Keratinocyte (primary cell): ENCODE data around the gene TNXB. TPM values are rescaled to one million over a fixed set of nuclear protein-coding genes. Genes with fewer than 3 reads are reported as not detected.

Experiments used
- DNase-seq: peaks from one replicate; pipeline ENCODE4 v3.0.0-alpha.2; 2011; ENCODE audit warnings: low read depth, missing footprints, low spot score
- FAIRE-seq: peaks from 2 replicates; lab custom pipeline; 2011; peaks lifted over from hg19 to GRCh38; lab: Jason Lieb, UNC
- H2AFZ ChIP-seq: 2 replicates; pipeline ENCODE4 v1.6.0; 2012; ENCODE audit warnings: low read length, control low read depth, inconsistent platforms; ENCODE audit not compliant: control insufficient read depth
- H3K27ac ChIP-seq: 2 replicates; pipeline ENCODE4 v1.5.1; 2011; ENCODE audit warnings: low read length; ENCODE audit not compliant: control insufficient read depth, insufficient read depth
- H3K27me3 ChIP-seq: 3 replicates; pipeline ENCODE4 v1.6.0; 2011; ENCODE audit warnings: low read length; ENCODE audit not compliant: control insufficient read depth, insufficient read depth; ENCODE audit errors: extremely low read depth
- H3K36me3 ChIP-seq, 2 experiments: 2 replicates in 1 of 2; 3 replicates in 1 of 2; pipeline ENCODE4 v1.5.1; 2011; ENCODE audit warnings: low read length in 2 of 2, mild to moderate bottlenecking in 1 of 2; ENCODE audit not compliant: control insufficient read depth in 2 of 2, insufficient read depth in 2 of 2; ENCODE audit errors: extremely low read depth in 1 of 2
- H3K4me1 ChIP-seq: 3 replicates; pipeline ENCODE4 v1.5.1; 2011; ENCODE audit warnings: low read length; ENCODE audit not compliant: control insufficient read depth, insufficient read depth; ENCODE audit errors: extremely low read depth
- H3K4me2 ChIP-seq: 3 replicates; pipeline ENCODE4 v1.6.0; 2011; ENCODE audit warnings: low read depth, low read length; ENCODE audit not compliant: control insufficient read depth, insufficient read depth; ENCODE audit errors: extremely low read depth
- H3K4me3 ChIP-seq, 3 experiments: fragments of 200-600 bp in 1 of 3; sonication (generic) in 1 of 3; 2 replicates in 2 of 3; 3 replicates in 1 of 3; pipeline ENCODE4 v1.5.1; 2011 to 2016; ENCODE audit warnings: low read length in 3 of 3, mild to moderate bottlenecking in 3 of 3, control low read depth in 2 of 3, inconsistent platforms in 1 of 3, low read depth in 1 of 3, mixed read lengths in 1 of 3, mixed run types in 1 of 3, moderate library complexity in 1 of 3; ENCODE audit not compliant: control insufficient read depth in 2 of 3, insufficient read depth in 2 of 3; ENCODE audit errors: extremely low read depth in 1 of 3
- H3K79me2 ChIP-seq: 2 replicates; pipeline ENCODE4 v1.6.0; 2012; ENCODE audit warnings: low read length; ENCODE audit not compliant: control insufficient read depth, insufficient read depth
- H3K9ac ChIP-seq: 3 replicates; pipeline ENCODE4 v1.6.0; 2011; ENCODE audit warnings: low read length; ENCODE audit not compliant: control insufficient read depth, insufficient read depth; ENCODE audit errors: extremely low read depth
- H3K9me1 ChIP-seq: 3 replicates; pipeline ENCODE4 v1.6.0; 2011; ENCODE audit warnings: low read length; ENCODE audit not compliant: control insufficient read depth, insufficient read depth; ENCODE audit errors: extremely low read depth
- H3K9me3 ChIP-seq: 2 replicates; pipeline ENCODE4 v1.5.1; 2012; ENCODE audit warnings: low read depth, low read length; ENCODE audit not compliant: control insufficient read depth
- H4K20me1 ChIP-seq: 3 replicates; pipeline ENCODE4 v1.6.0; 2011; ENCODE audit warnings: low read length; ENCODE audit not compliant: control insufficient read depth, insufficient read depth; ENCODE audit errors: extremely low read depth
- CTCF ChIP-seq, 3 experiments: IDR thresholded peaks in 1 of 3; conservative IDR thresholded peaks in 1 of 3; optimal IDR thresholded peaks in 1 of 3; 2 replicates in 2 of 3; 3 replicates in 1 of 3; pipeline versions ENCODE3 to v1.5.1; 2011; ENCODE audit warnings: low read length in 3 of 3, mild to moderate bottlenecking in 3 of 3, moderate library complexity in 2 of 3, control low read depth in 1 of 3, inconsistent platforms in 1 of 3; ENCODE audit not compliant: insufficient read depth in 2 of 3; ENCODE audit errors: extremely low read depth in 1 of 3
- EZH2 ChIP-seq: IDR thresholded peaks from one replicate; pipeline ENCODE4 v1.6.1; 2012; ENCODE audit warnings: inconsistent platforms, mild to moderate bottlenecking, low read length, moderate library complexity
- dilution Hi-C: fragments of 300-500 bp; cut with MboI; formaldehyde crosslinking; loops from one replicate; pipeline ENCODE4 v1.7.0; 2020; ENCODE audit warnings: low sequenced_read_pairs; ENCODE audit not compliant: extremely low pct_ligation_motif_present
- polyA plus RNA-seq, 5 experiments: library from polyadenylated mRNA; depleted of rRNA in 3 of 5; stranded (reverse) in 3 of 5; stranded (forward) in 1 of 5; unstranded in 1 of 5; fragments of >200 nt; gene quantifications; 1 replicate in 1 of 5; 2 replicates in 3 of 5; 3 replicates in 1 of 5; pipeline versions ENCODE4 v1.2.1 to v1.2.3, GENCODE V29; 2011 to 2012; ENCODE audit warnings: missing spikeins in 2 of 5, low read depth in 1 of 5, low replicate concordance in 1 of 5

TNXB gene
- polyA plus RNA-seq, 1 donor (not counting 4 experiments of a cell fraction or from before 2014, with no cell fraction given) = 0.25 TPM

GRCh38 chr6:32140420-32141046 is 31.4 kb upstream of the TNXB start:
- Histone ChIP-seq H3K4me2 (no peak overlapping the region), H3K79me2 (no peaks in the 10 kb centered on the region), H3K9me1 (no peaks in the 10 kb centered on the region), H3K4me3 (no peak overlapping the region), H3K9ac (no peak overlapping the region), H3K27ac (no peak overlapping the region), H4K20me1 (no peaks in the 10 kb centered on the region), H2AFZ (no peak overlapping the region), H3K27me3 (no peaks in the 10 kb centered on the region), H3K9me3 (no peaks in the 10 kb centered on the region), H3K4me1 (no peaks in the 10 kb centered on the region), H3K36me3 (no peaks in the 10 kb centered on the region)
- DNase-seq (no peak), FAIRE-seq (no peak)
- dilution Hi-C loops = no loop called here
- TF ChIP-seq CTCF (optimal IDR thresholded peaks at IDR 0.05 in 1 of 3, IDR thresholded peaks at IDR 0.05 in 1 of 3, conservative IDR thresholded peaks at IDR 0.05 in 1 of 3; ENCODE audit: extremely low read depth in 1 of 3, insufficient read depth in 2 of 3, low read length in 3 of 3) (no peak), EZH2 (no peak)

- FAIRE-seq = no peak
- H3K9ac ChIP-seq = no peak overlapping the region
- no peaks in the 10 kb centered on the region for H3K9me3 ChIP-seq
- no peaks in the 10 kb centered on the region for H3K36me3 ChIP-seq
- H2AFZ ChIP-seq = no peak overlapping the region
- no peaks in the 10 kb centered on the region for H3K27me3 ChIP-seq
- H3K4me3 ChIP-seq = no peak overlapping the region
- no peaks in the 10 kb centered on the region for H4K20me1 ChIP-seq
- TF ChIP-seq CTCF (optimal IDR thresholded peaks at IDR 0.05 in 1 of 3, IDR thresholded peaks at IDR 0.05 in 1 of 3, conservative IDR thresholded peaks at IDR 0.05 in 1 of 3; ENCODE audit: extremely low read depth in 1 of 3, insufficient read depth in 2 of 3, low read length in 3 of 3) (no peak), EZH2 (no peak)
- no peak overlapping the region for H3K27ac ChIP-seq
- no peaks in the 10 kb centered on the region for H3K4me1 ChIP-seq
- H3K4me2 ChIP-seq = no peak overlapping the region
- H3K9me1 ChIP-seq = no peaks in the 10 kb centered on the region
- no peaks in the 10 kb centered on the region for H3K79me2 ChIP-seq
- dilution Hi-C loops = no loop called here
- no peak for DNase-seq
Measured at GRCh38 chr6:32139590-32139989, 30.5 kb upstream of the TNXB start.
